Ishikawa (cell line): Measurements from ENCODE around the gene LAYN.

Experiments used
- CEBPB ChIP-seq: IDR thresholded peaks from 2 replicates; pipeline ENCODE4 v1.6.1; 2012
- CREB1 ChIP-seq: IDR thresholded peaks from 2 replicates; pipeline ENCODE4 v1.6.1; 2012; ENCODE audit warnings: low read depth
- EGR1 ChIP-seq: IDR thresholded peaks from 2 replicates; pipeline ENCODE4 v1.6.1; 2012
- EP300 ChIP-seq: IDR thresholded peaks from 2 replicates; pipeline ENCODE4 v1.6.1; 2012; ENCODE audit warnings: borderline replicate concordance
- FOXM1 ChIP-seq: IDR thresholded peaks from 2 replicates; pipeline ENCODE4 v1.6.1; 2012; ENCODE audit warnings: low read depth, borderline replicate concordance
- NFIC ChIP-seq: IDR thresholded peaks from 2 replicates; pipeline ENCODE4 v1.6.1; 2012
- RAD21 ChIP-seq: IDR thresholded peaks from 2 replicates; pipeline ENCODE4 v1.6.1; 2012; ENCODE audit warnings: low read depth
- TAF1 ChIP-seq: IDR thresholded peaks from 2 replicates; pipeline ENCODE4 v1.6.1; 2012; ENCODE audit warnings: low read depth, mild to moderate bottlenecking
- TCF12 ChIP-seq: IDR thresholded peaks from 2 replicates; pipeline ENCODE4 v1.6.1; 2012; ENCODE audit warnings: low read depth
- TEAD4 ChIP-seq: IDR thresholded peaks from 2 replicates; pipeline ENCODE4 v1.6.1; 2012
- YY1 ChIP-seq: IDR thresholded peaks from 2 replicates; pipeline ENCODE4 v1.6.1; 2012; ENCODE audit warnings: low read depth
- ZBTB7A ChIP-seq: IDR thresholded peaks from 2 replicates; pipeline ENCODE4 v1.6.1; 2012; ENCODE audit warnings: low read depth
- TF ChIP-seq, protein P1 (sequence below): IDR thresholded peaks from 2 replicates; pipeline ENCODE4 v1.6.1; 2012; ENCODE audit warnings: low read depth, mild to moderate bottlenecking
- TF ChIP-seq, protein P2 (sequence below): IDR thresholded peaks from 2 replicates; pipeline ENCODE4 v1.6.1; 2012
- TF ChIP-seq, protein P3 (sequence below): IDR thresholded peaks from 2 replicates; pipeline ENCODE4 v1.6.1; 2012

Gene LAYN

DNA sequence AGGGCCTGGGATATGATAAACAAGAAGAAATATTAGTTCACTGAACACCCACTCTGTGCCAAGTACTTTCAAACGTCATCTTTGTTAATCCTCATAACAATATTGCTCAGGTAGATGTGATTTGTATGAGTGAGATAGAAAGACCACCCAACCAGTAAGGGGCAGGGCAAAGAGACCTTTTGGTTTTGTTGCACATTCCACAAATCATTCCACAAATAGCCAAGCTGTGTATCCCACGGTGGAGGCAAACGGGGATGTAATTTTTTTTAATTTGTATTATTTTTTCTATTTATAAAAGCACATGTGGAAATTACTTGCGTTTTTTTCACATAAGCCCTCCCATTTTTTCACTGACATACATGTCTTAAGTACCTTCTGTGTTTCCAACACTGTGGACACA lies 29.0 kb downstream of the LAYN start:
- no peak for TF ChIP-seq FOXM1
- no peak for TF ChIP-seq EGR1
- TF ChIP-seq, protein P1, sequence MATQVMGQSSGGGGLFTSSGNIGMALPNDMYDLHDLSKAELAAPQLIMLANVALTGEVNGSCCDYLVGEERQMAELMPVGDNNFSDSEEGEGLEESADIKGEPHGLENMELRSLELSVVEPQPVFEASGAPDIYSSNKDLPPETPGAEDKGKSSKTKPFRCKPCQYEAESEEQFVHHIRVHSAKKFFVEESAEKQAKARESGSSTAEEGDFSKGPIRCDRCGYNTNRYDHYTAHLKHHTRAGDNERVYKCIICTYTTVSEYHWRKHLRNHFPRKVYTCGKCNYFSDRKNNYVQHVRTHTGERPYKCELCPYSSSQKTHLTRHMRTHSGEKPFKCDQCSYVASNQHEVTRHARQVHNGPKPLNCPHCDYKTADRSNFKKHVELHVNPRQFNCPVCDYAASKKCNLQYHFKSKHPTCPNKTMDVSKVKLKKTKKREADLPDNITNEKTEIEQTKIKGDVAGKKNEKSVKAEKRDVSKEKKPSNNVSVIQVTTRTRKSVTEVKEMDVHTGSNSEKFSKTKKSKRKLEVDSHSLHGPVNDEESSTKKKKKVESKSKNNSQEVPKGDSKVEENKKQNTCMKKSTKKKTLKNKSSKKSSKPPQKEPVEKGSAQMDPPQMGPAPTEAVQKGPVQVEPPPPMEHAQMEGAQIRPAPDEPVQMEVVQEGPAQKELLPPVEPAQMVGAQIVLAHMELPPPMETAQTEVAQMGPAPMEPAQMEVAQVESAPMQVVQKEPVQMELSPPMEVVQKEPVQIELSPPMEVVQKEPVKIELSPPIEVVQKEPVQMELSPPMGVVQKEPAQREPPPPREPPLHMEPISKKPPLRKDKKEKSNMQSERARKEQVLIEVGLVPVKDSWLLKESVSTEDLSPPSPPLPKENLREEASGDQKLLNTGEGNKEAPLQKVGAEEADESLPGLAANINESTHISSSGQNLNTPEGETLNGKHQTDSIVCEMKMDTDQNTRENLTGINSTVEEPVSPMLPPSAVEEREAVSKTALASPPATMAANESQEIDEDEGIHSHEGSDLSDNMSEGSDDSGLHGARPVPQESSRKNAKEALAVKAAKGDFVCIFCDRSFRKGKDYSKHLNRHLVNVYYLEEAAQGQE, result no peak

DNA sequence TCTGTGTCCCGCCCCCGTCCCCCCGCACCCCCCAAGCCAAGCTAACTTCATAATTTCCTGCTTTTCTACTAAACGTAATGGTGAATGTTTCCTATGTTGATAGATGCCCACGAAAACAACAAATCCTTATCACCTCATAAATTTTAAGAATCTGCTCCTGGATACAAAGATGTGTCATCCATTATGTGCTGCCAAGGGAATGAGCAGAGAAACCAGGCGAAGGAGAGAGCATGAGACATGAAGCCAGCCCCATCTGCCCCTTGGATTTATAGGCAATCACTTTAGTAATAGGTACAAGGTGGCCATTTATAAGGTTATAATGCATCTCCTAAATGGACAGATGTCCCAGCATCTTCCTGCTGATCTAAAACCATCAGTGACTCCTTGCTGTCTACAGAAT lies 30.3 kb downstream of the LAYN start:
- no peak for TF ChIP-seq TAF1
- TF ChIP-seq CEBPB, result no peak
- TF ChIP-seq, protein P2, sequence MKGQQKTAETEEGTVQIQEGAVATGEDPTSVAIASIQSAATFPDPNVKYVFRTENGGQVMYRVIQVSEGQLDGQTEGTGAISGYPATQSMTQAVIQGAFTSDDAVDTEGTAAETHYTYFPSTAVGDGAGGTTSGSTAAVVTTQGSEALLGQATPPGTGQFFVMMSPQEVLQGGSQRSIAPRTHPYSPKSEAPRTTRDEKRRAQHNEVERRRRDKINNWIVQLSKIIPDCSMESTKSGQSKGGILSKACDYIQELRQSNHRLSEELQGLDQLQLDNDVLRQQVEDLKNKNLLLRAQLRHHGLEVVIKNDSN, result no peak
- no peak for TF ChIP-seq YY1
- no peak for TF ChIP-seq FOXM1
- TF ChIP-seq TEAD4, result no peak
- TF ChIP-seq RAD21, result no peak
- TF ChIP-seq EGR1, result no peak

DNA sequence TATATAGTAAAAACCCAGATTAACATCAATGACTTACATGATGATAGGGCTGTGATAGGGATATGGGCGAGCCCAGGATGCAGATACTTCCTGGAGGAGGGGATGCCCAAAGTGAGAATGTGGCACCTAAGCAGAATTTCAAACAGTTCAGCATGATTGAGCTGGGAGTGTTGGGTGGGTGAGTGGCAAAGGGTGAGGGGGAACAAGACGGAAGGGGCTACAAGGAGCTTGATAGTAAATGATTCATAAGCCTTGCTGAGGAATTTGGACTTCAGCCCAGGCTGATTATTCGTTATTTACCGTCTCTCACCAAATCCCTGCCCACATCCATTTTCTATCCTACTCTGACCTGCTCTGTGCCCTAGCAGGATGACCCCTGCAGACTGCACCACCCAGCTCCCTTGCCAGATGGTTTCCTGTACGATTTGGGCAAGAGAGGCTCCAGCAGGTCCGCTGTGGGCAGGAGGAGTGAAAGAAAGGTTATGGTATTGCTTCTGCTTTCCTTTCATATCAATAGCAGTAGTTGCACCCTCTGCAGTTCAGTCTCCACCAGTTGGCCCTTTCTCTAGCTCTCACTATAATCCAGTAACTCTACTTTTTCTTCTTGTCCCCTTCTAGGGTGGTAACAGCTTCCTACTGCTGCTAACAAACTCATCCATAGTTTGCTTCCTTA lies 31.4 kb downstream of the LAYN start:
- TF ChIP-seq TEAD4, result no peak
- no peak for TF ChIP-seq RAD21

DNA sequence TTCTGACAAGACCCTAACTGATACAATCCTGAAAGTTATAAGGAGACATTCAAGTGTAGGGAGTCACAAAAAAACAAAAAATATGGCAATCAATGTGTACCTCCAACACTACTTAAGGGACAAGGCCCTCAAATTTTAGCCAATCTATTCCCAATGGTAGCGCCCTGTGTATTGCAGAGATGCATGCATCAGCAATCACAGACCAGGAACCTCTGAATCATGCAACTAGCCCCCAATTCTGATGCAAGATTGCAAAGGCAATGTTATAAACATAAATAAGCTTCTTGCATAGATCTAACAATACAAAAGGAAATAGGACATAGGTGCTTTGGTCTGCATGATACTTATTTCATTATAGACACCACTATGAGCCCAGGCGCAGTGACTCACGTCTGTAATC lies 32.1 kb downstream of the LAYN start:
- TF ChIP-seq TAF1 (no peak), CEBPB (no peak), EGR1 (no peak), RAD21 (no peak), TCF12 (no peak), FOXM1 (no peak), CREB1 (no peak), EP300 (no peak), NFIC (no peak), TEAD4 (no peak), YY1 (no peak), ZBTB7A (no peak)
- TF ChIP-seq, protein P2, result no peak
- TF ChIP-seq, protein P3, sequence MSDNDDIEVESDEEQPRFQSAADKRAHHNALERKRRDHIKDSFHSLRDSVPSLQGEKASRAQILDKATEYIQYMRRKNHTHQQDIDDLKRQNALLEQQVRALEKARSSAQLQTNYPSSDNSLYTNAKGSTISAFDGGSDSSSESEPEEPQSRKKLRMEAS, result no peak

DNA sequence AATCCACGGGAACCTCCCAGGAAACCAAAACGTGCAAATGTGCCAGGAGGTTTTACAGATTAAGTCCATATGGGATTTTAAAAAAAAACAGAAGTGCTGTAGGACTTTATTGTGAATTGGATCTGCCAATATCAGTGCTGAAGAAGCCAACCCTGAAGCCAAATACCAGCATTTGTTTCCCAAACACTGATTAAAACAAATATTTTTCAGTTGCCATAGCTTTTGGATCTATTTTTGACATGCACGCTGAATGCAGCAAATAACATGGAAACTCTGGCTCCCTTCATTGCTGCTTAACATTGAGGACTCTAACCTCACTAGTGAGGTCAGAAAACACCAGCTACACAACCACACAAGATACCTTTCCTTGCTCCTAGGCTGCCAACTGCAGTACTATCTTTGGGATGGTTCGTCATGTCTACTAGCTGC lies 33.3 kb downstream of the LAYN start:
- TF ChIP-seq TEAD4, result no peak
- no peak for TF ChIP-seq NFIC
- TF ChIP-seq CREB1, result no peak
- TF ChIP-seq, protein P3, result no peak
- TF ChIP-seq FOXM1, result no peak
- TF ChIP-seq YY1, result no peak
- TF ChIP-seq EGR1, result no peak
- TF ChIP-seq TAF1, result no peak
- TF ChIP-seq, protein P2, result no peak

DNA sequence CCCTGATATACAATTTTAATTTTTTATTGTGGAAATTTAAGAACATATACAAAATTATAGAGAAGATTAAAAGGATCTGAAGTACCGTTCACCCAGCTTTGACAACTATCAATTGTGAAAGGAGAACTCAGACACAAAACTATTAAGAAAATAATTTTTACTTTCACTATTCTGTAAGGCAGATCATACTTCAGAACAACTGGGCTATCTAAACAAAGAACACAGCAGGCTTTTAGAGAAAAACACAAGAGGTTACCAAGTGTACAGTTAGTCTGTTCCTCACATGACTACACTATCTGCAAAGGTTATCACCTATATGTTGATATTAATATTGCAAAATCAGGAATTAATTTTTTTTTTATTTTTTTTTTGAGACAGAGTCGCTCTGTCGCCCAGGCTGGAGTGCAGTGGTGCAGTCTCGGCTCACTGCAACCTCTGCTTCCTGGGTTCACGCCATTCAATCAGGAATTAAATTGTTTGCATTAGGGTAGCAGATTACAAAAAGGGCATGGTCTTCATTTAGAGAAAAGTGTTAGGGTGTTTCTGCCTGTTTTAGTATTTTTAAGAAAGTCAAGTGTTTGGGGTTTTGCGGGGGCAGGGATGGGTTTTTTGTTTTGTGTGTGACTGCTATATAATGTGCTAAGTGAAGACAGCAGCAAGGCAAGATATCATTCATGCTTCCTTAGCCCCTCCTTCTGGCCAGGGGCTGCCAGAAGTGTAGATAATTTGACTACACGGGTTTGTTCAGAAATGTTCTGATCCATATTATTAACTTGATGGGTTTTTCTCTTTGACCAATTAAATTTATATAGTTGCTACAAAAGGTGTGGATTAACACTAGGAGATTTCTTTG lies 34.1 kb downstream of the LAYN start:
- TF ChIP-seq EGR1, result no peak
- no peak for TF ChIP-seq TEAD4
- no peak for TF ChIP-seq CREB1
- TF ChIP-seq, protein P3, result no peak
- no peak for TF ChIP-seq ZBTB7A
- TF ChIP-seq RAD21, result no peak
- TF ChIP-seq, protein P2, result no peak
- TF ChIP-seq YY1, result no peak
- TF ChIP-seq FOXM1, result no peak
